OCI-LY1 (cell line): ENCODE measurements around the gene USP3.

Source experiments
- CTCF ChIP-seq: fragments of 200-600 bp; sonication (generic), shearing (Covaris generic); IDR thresholded peaks from 2 replicates; pipeline ENCODE4 v1.5.1; 2017; ENCODE audit warnings: mild to moderate bottlenecking, antibody characterized with exemption, low read length, moderate library complexity, mixed read lengths
- EZH2 ChIP-seq: fragments of 200-600 bp; sonication (generic), shearing (Covaris generic); IDR thresholded peaks from 2 replicates; pipeline ENCODE4 v1.8.0; 2017; ENCODE audit warnings: borderline replicate concordance, mixed run types, mild to moderate bottlenecking, antibody characterized with exemption, low read length, moderate library complexity, mixed read lengths

DNA sequence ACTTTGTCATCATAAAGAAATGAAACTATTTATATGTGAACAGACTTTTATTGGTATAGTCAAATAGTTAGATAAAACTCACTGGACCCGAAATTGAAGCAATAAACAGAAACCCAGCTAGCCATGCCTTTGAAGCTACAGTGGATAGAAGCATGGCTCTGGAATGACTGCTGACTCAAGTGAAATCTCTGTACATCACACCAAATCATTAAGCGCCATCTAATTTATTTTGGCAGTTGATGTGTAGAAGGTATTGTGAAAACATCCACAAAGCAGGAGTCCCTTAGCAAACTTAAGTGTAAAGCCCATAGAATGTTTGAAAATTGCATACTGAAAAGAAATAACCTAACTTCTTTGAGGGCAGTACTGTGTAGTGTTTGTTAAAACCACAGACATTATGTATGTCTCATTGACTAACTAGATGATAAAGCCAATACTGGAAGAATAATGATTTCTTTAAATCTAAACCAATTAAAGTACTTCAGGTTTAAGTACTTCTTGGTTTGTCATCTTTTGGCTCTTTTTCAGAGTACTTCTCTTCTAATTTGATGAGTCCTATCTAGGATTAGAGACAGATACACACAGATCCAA lies 50.0 kb downstream of the USP3 start:
- no peak for TF ChIP-seq CTCF
- TF ChIP-seq EZH2, result no peak
